GM19238 (cell line): ENCODE measurements around the gene RNF43.
"Not testable (repeated sequence)": the region's sequence is repeated elsewhere in the genome, so short reads cannot be mapped to it uniquely, and the experiment has no call there.

Experiments
- DNase-seq: peaks from one replicate; pipeline ENCODE4 v3.0.0; 2011; ENCODE audit warnings: low spot score; ENCODE audit not compliant: insufficient read length

RNF43 gene

GRCh38 chr17:58410714-58411407 lies 6.5 kb downstream of the RNF43 start:
- no peak for DNase-seq

GRCh38 chr17:58409432-58409831 lies 7.9 kb downstream of the RNF43 start:
- no peak for DNase-seq

DNA sequence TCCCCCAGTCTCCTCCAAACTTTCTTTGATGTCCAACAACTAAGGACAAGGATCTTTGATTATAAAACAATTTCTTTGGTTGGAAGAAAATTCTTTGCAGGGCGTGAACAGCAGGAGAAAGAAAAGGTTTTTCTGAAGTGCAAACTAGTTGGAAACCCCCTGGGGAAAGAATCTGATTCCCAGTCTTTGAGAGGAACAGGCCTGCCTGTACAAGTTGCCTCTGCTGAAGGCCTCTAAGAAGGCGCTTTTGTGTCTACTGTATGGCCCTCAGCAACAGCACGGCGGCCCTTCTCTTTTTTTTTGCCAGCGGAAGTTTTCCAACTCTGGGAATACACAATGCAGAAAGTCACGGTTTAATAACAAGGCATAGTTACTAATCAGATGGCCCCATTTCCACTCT lies 14.0 kb downstream of the RNF43 start:
- no peak for DNase-seq

DNA sequence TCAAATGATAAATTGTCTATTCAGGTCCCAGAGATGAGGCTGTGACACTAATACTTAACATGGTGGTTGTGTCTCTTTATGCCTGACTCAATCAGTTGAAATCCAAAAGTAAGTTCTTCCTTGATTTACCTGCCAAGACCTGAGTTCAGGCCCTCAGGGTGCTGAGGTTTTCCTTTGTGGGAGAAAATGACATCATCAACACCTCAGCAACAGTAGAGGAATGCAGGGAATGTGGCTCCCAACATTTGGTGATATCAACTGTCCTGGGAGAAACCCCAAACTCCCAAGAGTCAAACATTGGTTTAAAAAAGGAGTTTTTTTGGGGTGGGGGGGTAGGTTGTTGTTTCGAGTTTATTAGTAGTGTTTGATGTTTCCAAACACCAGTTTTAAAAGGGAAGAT lies 14.7 kb downstream of the RNF43 start:
- DNase-seq: no peak

- no peak for DNase-seq
Measured at GRCh38 chr17:58402047-58402446, 15.3 kb downstream of the RNF43 start.

- no peak for DNase-seq
Measured at GRCh38 chr17:58401287-58401686, 16.0 kb downstream of the RNF43 start.

DNA sequence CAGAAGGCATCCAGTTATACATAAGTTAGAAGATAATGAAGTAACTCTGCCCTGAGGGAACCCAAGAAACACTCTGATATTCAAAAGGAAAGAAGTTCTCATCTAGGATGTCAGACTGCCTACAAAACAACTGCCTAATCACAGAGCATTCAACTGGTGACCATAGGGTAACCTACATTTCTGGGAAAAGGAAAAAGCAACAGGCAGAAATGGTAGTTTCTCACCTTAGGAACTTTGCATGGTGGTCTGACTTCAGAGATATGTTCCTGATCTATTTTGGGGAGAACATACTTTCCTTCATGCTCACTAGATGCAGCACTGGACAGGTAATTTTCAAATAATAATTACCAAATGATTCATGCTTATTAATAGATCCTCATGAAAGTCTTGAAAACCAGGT lies 16.5 kb downstream of the RNF43 start:
- no peak for DNase-seq

GRCh38 chr17:58399974-58400373 lies 17.4 kb downstream of the RNF43 start:
- no peak for DNase-seq

GRCh38 chr17:58398574-58399266 lies 18.6 kb downstream of the RNF43 start:
- DNase-seq: no peak

DNA sequence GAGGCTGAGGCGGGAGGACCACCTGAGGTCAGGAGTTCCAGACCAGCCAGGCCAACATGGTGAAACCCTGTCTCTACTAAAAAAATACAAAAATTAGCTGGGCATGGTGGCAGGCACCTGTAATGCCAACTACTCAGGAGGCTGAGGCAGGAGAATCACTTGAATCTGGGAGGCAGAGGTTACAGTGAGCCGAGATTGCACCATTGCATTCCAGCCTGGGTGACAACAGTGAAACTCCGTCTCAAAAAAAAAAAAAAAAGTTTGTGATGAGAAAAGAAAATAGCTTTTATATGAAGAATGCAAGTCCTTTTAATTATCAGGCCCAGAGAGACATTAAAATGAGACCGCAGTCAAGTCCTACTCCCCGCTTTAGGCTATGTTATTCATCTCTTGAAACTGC lies 19.9 kb downstream of the RNF43 start:
- not testable (repeated sequence) for DNase-seq

- no peak for DNase-seq
Measured at GRCh38 chr17:58396173-58396572, 21.2 kb downstream of the RNF43 start.

DNA sequence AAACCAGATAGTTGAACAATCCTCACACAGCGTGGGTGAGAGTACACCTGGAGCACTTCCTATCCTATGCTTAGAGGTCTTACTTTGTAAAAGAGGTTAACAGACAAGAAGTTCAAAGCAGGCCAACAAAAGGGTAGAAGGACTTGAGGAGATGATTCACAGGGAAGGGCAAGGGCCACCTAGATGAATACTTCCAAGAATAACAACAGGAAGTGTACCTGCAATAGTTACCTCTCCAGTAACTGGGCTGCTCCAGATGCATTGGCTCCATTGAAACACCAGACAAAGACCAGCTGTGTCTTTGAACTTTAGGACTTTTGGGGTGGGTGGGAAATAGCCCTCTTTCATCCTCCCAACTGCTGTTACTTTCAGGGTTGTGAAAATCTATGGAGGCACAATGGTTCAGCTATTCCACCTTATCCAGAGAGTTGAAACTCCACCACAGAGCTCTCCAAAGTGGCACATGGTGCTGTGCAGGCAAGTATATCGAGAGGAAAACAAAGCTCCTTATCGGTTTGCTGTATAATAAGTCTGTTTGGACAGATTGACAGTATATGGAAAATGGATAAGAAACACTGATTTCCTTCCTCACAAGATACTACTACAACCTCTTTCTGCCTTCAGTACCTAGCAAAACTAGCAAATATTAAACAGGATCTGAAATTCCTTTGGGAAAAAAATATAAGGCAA lies 22.7 kb downstream of the RNF43 start:
- no peak for DNase-seq

GRCh38 chr17:58391302-58391984 lies 25.9 kb downstream of the RNF43 start:
- no peak for DNase-seq

GRCh38 chr17:58390884-58391283 lies 26.4 kb downstream of the RNF43 start:
- no peak for DNase-seq

DNA sequence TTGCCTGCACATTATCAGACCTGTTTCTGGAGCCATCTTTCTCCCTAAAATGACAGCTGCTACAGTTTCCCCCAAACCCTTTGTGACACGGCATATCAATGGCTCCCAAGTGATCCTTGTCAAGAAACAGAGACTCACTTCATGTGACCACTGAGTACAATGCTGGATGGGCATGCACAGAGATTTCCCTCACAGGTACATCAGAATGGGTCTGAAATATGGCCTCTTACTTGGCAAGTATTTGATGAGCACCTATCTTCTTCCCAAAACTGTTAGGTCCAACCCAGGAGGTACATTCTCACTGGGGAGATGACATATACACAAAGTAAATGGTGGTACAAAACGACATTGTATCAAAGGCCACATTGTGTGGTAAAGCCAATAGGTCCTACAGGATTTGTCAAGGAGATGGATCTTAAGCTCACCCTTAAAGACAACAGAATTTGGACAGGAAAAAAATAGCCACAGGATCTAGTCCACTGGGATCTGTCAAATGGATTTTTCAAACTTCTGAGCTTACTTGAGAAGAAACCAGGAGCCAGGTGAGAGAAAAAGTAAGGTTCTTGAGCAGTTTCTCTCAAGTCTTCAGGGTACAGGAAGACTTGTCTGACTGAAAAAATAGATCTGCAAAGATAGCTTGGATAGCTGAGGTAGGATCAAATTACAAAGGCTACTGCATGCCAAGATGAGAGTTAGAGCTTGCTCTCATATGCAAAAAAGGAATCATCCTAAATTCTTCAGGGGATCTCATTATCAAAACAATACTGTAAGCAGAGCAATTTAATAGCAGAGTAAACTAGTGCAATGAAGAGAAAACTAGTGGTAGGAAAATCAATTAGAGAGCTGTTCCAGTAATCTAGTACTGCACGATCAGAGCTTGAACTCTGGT lies 28.8 kb downstream of the RNF43 start:
- no peak for DNase-seq

GRCh38 chr17:58387834-58388233 lies 29.5 kb downstream of the RNF43 start:
- DNase-seq: no peak

DNA sequence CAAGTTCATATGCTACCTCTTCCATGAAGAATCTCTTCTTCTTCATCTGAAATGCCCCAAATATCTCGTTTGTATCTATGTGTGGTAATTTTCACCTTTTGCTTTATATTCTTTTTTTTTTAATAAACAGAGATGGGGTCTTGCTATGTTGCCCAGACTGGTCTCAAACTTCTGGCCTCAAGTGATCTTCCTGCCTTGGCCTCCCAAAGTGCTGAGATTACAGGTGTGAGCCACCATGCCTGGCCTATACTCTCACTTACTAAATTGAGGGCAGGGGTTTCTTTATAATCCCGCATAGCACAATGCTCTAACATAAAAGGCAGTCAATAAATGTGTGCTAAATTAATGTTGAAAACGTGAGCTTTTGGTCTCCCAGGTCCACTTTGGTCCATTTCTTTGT lies 30.6 kb downstream of the RNF43 start:
- no peak for DNase-seq

DNA sequence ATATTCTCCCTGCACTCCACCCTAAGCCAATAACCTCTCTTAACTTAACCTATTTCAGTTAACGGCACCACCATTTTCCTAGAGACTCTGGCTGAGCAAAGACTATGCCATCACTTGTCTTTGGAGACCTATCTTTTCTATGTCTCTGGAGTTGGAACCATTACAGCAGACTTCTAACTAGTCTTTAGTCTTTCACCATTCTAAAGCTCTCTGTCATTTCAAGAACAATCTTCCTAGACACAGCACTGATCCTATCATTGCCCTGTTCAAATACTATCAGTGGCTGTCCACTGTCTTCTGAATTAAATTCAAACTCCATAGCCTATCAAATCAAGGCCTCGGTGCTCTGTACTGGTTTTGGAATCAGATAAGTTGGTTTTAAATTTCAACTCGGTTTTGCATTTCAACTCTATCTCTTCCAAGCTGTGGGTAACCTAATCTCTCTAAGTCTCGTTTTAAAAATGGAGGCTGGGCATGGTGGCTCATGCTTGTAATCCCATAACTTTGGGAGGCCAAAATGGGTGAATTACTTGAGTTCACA lies 31.9 kb downstream of the RNF43 start:
- no peak for DNase-seq

DNA sequence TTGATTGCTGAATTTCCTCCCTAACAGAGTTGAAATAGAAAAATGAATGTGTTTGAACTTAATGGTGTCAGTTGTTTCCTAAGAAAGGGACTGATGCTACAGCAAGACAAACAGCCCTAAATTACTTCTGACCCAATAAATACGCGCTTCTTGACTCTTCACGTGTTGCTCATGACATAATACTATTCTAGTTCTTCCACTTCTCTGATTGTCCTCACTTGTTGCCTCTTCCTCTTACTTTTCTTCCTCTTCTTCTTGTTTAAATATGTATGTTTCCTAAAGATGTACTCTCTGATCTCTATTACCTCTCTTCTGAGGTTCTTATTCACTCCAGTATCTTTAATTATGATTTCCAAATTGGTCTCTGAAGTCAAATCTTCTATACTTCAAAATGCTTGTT lies 32.4 kb downstream of the RNF43 start:
- DNase-seq: no peak

- no peak for DNase-seq
Measured at GRCh38 chr17:58383892-58384462, 33.4 kb downstream of the RNF43 start.
